22Rv1 (cell line): ENCODE data around the gene TNFAIP8.

Experiments
- ZFX ChIP-seq: fragments of 450-650 bp; IDR thresholded peaks from 2 replicates; pipeline ENCODE4 v1.6.1; 2017; ENCODE audit warnings: antibody characterized with exemption, borderline replicate concordance
- TF ChIP-seq, protein P1 (sequence below): fragments of 450-650 bp; IDR thresholded peaks from 2 replicates; pipeline ENCODE4 v1.5.1; 2017; ENCODE audit warnings: mild to moderate bottlenecking

DNA sequence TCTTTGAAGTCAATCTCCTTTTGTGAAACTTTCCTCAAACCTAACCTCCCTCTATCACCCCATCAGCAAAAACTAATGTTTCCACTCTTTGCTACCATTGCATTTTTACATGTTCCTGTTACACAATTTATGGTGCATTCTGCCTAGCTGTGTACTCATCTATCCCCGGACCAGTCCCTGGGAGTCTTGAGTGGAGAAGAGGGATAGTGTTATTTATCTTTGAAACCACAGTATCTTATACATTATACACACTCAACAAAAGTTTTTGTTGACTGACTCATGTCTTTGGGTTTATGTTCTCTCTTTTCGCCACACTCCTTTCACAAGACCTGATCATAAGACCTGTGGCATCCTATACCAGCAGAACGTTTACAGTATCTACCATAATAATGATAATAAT is 26.4 kb downstream of the TNFAIP8 start:
- TF ChIP-seq, protein P1, sequence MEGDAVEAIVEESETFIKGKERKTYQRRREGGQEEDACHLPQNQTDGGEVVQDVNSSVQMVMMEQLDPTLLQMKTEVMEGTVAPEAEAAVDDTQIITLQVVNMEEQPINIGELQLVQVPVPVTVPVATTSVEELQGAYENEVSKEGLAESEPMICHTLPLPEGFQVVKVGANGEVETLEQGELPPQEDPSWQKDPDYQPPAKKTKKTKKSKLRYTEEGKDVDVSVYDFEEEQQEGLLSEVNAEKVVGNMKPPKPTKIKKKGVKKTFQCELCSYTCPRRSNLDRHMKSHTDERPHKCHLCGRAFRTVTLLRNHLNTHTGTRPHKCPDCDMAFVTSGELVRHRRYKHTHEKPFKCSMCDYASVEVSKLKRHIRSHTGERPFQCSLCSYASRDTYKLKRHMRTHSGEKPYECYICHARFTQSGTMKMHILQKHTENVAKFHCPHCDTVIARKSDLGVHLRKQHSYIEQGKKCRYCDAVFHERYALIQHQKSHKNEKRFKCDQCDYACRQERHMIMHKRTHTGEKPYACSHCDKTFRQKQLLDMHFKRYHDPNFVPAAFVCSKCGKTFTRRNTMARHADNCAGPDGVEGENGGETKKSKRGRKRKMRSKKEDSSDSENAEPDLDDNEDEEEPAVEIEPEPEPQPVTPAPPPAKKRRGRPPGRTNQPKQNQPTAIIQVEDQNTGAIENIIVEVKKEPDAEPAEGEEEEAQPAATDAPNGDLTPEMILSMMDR: no peak
- no peak for TF ChIP-seq ZFX
